Measurements from ENCODE around the gene FSHR.

FSHR gene

DNA sequence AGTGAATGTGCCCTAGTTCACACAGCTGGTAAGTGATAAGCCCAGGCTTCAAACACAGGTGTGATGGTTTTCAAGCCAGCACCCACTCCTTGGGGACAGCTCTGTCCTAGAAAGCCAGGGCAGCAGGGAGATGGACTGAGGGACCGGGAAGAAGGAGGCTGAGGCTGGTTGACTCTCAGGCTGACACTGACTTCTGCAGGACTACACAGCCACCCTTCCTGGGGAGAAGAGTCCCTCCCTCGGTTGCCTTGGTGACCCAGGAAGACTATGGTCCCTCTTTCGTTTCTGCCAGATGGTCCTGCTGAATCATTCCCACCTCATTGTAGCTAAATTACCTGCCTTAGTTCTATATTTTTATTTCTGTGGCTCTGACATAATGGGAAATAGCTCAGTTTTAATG lies 11.3 kb upstream of the FSHR start:
- no peaks in the 10 kb centered on the region for H3K27me3 ChIP-seq
- no peaks in the 10 kb centered on the region for H3K36me3 ChIP-seq
- H3K4me1 ChIP-seq, result no peaks in the 10 kb centered on the region
- no peak overlapping the region for H3K4me3 ChIP-seq (ENCODE audit: low read depth, low read length)
- no peak for DNase-seq
- TF ChIP-seq, protein P1, sequence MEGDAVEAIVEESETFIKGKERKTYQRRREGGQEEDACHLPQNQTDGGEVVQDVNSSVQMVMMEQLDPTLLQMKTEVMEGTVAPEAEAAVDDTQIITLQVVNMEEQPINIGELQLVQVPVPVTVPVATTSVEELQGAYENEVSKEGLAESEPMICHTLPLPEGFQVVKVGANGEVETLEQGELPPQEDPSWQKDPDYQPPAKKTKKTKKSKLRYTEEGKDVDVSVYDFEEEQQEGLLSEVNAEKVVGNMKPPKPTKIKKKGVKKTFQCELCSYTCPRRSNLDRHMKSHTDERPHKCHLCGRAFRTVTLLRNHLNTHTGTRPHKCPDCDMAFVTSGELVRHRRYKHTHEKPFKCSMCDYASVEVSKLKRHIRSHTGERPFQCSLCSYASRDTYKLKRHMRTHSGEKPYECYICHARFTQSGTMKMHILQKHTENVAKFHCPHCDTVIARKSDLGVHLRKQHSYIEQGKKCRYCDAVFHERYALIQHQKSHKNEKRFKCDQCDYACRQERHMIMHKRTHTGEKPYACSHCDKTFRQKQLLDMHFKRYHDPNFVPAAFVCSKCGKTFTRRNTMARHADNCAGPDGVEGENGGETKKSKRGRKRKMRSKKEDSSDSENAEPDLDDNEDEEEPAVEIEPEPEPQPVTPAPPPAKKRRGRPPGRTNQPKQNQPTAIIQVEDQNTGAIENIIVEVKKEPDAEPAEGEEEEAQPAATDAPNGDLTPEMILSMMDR (IDR thresholded peaks at IDR 0.05; ENCODE audit: low read depth, low read length), result no peak
- H3K9me3 ChIP-seq, result no peaks in the 10 kb centered on the region

DNA sequence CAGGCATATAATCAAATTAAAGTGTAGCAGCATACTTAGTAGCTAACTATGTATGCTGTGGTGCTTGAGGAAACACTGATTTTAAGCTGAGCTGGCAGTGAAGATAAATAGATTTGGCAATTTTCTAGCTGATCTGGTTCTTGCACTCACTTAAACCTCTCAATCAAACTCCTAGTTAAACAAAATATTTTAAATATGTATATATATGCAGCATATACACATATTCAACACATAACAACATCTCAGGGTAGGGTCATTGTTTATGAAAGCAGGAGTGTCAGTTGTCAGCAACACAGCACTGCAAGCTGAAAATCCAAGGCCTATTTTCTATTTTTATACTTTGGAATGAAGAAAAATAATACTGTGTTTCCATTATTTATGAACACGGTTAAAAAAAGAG lies 10.4 kb upstream of the FSHR start:
- Histone ChIP-seq H3K4me3 (ENCODE audit: low read depth, low read length) (no peak overlapping the region), H3K9me3 (no peaks in the 10 kb centered on the region), H3K27me3 (no peaks in the 10 kb centered on the region), H3K36me3 (no peaks in the 10 kb centered on the region), H3K4me1 (no peaks in the 10 kb centered on the region)
- TF ChIP-seq, protein P1 (IDR thresholded peaks at IDR 0.05; ENCODE audit: low read depth, low read length), result no peak
- DNase-seq, result no peak

DNA sequence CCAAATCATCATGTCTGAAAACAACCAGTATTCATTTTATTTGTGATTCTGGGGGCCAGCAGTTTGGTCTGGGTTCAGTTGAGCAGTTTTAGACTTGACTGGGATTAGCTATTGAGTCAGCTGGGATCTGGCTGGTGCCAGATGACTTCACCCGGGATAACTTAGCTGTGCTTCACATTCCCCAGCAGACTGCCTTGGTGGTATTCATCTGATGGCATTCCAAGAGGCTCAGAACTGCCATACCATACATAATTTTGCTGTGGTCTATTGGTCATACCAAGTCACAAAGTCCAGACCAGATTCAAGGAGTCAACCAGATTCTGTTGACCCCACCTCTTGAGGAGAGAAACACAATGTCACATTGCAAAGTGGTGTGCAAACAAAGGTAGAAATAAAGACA lies 7.8 kb upstream of the FSHR start:
- TF ChIP-seq, protein P1 (IDR thresholded peaks at IDR 0.05; ENCODE audit: low read depth, low read length), result no peak
- Histone ChIP-seq H3K9me3 (no peaks in the 10 kb centered on the region), H3K36me3 (no peaks in the 10 kb centered on the region), H3K27me3 (no peaks in the 10 kb centered on the region), H3K4me3 (ENCODE audit: low read depth, low read length) (no peak overlapping the region), H3K4me1 (no peaks in the 10 kb centered on the region)
- DNase-seq, result no peak

DNA sequence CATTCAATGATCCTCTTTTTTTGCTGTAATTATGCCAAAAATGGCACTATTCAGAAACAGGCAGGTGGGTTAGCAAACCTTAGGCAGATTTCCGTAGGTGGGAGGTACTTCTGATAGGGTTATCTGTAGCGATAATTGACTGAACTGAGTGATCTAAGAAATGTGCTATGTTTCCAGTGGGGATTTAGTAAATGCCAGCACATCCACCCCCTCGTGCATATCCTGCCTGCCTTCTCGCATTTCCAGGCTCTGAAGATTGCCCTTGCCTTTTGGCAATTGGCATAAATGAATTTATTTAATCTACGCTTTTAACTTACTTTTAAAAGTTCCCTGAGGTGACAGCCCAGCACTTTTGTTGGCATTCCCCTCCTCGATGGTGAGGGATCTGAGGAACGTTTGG lies 576 bp upstream of the FSHR start:
- Histone ChIP-seq H3K4me1 (no peaks in the 10 kb centered on the region), H3K36me3 (no peaks in the 10 kb centered on the region), H3K4me3 (ENCODE audit: low read depth, low read length) (no peak overlapping the region), H3K27me3 (no peaks in the 10 kb centered on the region), H3K9me3 (no peaks in the 10 kb centered on the region)
- TF ChIP-seq, protein P1 (IDR thresholded peaks at IDR 0.05; ENCODE audit: low read depth, low read length), result no peak
- DNase-seq, result no peak

DNA sequence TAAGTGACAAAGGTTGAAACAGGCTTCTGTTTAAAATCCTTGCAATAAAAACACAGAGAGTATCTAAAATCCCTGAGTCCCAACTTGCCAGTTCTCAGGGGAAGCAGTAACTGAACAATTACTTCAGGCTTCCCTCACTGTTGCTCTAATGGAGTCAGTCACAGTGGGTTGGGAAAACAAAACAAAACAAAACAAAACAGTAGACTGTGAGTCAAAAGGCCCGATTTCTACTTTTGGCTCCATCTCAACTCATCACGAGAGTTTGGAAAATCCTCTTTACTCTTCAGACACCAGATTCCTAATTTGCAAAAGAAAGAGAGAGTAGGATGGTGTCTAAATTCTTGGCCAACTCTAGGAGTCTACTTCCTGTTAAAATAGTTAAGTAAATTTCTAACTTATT lies 1.1 kb downstream of the FSHR start:
- H3K27me3 ChIP-seq, result no peaks in the 10 kb centered on the region
- no peaks in the 10 kb centered on the region for H3K9me3 ChIP-seq
- H3K36me3 ChIP-seq, result no peaks in the 10 kb centered on the region
- TF ChIP-seq, protein P1 (IDR thresholded peaks at IDR 0.05; ENCODE audit: low read depth, low read length), result no peak
- H3K4me1 ChIP-seq, result no peaks in the 10 kb centered on the region
- no peak for DNase-seq
- no peak overlapping the region for H3K4me3 ChIP-seq (ENCODE audit: low read depth, low read length)

DNA sequence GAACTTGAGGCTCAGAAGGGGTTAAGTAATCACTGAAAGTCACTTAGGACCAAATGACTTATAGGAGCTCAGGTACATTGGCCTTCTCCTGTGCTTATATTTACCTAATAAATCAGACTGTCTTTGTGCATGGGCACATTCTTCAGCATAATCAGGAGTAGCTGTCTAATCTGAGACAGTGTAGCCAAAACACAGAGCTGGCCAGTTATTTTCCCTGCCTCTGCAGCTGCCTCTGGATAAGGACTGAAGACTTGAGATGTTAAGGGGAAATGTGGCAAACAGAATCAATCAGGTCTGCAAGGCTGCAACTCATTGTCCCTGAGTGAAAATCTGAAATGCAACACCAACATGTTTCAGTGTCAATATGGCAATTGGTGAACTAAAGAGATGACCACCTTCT lies 1.5 kb downstream of the FSHR start:
- Histone ChIP-seq H3K27me3 (no peaks in the 10 kb centered on the region), H3K36me3 (no peaks in the 10 kb centered on the region), H3K9me3 (no peaks in the 10 kb centered on the region), H3K4me1 (no peaks in the 10 kb centered on the region), H3K4me3 (ENCODE audit: low read depth, low read length) (no peak overlapping the region)
- no peak for DNase-seq
- TF ChIP-seq, protein P1 (IDR thresholded peaks at IDR 0.05; ENCODE audit: low read depth, low read length), result no peak
